ENCODE data around the gene SH3RF3. TPM values are rescaled to one million over a fixed set of nuclear protein-coding genes. Genes with fewer than 3 reads are reported as not detected.

The SH3RF3 gene
- polyA plus RNA-seq, 12 donors: 3.3 to 7.5 (median 4.7) TPM; not detected in 1

DNA sequence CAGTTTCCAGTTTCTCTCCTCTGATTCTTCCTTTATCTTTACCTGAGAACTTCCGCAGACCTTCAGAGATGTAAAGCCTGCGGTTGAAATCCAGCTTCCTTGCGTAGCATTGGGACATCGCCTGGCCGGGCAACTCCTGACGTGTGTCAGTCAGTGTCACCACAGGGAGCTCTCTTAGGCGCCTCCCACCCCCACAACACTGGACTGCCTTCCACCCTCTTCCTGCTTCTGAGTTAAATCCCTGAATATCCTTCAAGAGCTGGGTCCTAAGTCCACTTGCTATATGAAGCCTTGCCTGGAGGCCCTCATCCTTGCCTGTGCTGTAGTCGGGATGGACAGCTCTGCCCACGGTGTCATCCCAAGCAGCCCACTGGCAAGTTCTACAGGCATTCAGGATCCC is 305.3 kb downstream of the SH3RF3 start:
- no peak for DNase-seq

GRCh38 chr2:109435066-109435690 is 306.2 kb downstream of the SH3RF3 start:
- DNase-seq: no peak

DNA sequence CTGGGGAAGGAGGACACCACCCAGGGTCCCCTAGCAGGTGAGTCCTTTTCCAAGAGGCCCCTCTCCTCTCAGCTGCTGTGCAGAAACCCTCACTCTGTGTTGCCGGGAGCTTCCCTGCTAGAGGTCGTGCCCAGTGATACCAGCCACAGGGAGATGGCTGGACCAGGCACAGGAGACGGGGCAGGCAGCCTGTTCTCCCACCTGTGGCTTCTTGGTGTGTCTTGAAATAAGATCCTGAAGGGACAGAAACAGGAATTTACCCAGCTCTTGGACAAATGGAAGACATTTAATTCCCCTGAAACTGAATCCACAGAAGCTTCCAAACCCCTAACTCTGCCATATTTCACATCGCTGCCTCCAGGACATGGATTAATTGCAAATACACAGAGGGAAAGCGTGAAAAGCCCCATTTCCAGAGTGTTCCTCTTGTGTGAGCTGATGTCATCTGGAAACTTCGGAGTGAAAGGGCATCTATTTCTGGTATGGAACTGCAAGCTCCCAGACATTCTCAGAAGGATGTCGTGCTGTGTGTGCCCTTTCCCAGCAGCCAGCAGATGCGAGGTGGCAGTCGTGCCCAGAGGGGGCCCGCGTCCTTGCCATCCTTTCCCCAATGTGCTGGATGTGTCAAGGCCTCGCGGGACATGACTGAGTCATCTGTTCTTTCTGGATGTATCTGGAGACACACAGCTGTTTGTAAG is 307.0 kb downstream of the SH3RF3 start:
- DNase-seq: peak; percentile 35

- no peak for DNase-seq
Observed at GRCh38 chr2:109436610-109437225, 307.7 kb downstream of the SH3RF3 start.

DNA sequence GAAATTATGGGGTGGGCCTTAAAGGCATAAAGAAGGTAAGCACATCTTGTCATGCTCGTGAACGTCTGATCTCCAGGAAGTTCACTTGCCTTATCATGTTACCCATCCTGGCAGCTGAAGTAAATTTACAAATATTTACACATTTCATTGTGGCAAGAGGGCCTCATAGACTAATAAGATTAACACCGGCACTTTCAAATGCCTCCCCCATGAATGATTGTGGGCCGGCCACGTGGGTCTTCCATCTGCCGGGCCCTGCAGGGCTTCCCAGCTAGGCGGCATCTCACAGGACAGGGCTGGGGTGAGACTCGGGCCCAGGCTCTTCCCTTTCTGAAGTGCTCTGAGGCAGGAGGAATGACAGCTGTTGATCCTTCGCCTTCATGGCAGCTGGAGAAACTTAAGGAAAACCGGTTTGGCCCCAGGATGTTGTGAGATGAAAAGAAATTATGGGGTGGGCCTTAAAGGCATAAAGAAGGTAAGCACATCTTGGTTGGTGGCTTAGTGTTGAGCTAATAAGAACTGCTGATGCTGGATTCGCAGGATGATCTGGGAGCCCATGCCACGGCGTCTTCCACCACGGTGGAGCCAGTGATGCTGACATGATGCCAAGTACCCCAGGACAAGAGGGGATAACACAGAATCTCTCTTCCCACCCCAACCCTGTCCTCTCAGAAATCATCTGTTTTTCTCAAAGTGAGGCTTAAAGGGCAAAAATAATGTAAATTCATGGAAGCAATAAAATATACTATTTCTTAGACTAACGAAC is 308.5 kb downstream of the SH3RF3 start:
- DNase-seq: no peak

GRCh38 chr2:109438146-109438545 is 309.1 kb downstream of the SH3RF3 start:
- no peak for DNase-seq

GRCh38 chr2:109438773-109439389 is 309.9 kb downstream of the SH3RF3 start:
- no peak for DNase-seq

- no peak for DNase-seq
Observed at GRCh38 chr2:109439390-109439786, 310.4 kb downstream of the SH3RF3 start.

DNA sequence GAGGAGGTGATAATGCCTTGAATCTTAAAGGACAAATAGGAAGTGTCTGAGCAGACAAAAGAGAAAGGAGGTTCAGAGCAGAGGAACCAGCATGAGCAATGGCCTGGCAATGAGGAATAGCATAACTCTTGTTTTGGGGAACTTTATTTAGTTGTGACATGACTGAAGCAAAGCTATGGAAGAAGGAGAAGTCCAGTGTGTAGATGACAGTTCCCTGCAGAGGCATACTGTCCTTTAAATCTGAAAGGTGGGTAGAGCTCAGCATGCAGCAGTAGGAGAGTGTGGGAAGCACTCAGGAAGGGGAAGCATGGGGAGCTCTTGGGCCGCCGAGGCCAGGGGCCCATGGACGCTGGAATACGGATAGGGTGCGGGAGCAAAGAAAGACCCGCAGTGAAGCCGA is 311.0 kb downstream of the SH3RF3 start:
- DNase-seq: no peak

GRCh38 chr2:109440499-109441156 is 311.6 kb downstream of the SH3RF3 start:
- no peak for DNase-seq

GRCh38 chr2:109442715-109443319 is 313.8 kb downstream of the SH3RF3 start:
- no peak for DNase-seq

DNA sequence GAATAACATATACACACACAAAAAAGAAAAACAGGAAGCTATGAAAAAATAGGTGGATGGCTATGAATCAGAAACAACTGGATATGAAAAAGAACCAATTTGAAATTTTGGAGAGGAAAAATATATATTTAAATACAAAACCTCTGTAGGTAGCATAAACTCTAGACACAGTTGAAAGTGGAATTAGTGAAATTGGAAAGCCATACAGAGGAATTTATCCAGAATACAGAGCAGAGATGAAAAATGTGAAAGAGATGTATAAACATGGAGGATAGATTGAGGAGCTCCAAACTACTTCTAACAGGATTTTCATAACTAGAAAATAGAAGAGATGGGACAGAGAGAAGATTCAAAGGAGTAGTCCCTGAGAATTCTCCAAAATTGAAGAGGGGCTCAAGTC is 315.9 kb downstream of the SH3RF3 start:
- no peak for DNase-seq

DNA sequence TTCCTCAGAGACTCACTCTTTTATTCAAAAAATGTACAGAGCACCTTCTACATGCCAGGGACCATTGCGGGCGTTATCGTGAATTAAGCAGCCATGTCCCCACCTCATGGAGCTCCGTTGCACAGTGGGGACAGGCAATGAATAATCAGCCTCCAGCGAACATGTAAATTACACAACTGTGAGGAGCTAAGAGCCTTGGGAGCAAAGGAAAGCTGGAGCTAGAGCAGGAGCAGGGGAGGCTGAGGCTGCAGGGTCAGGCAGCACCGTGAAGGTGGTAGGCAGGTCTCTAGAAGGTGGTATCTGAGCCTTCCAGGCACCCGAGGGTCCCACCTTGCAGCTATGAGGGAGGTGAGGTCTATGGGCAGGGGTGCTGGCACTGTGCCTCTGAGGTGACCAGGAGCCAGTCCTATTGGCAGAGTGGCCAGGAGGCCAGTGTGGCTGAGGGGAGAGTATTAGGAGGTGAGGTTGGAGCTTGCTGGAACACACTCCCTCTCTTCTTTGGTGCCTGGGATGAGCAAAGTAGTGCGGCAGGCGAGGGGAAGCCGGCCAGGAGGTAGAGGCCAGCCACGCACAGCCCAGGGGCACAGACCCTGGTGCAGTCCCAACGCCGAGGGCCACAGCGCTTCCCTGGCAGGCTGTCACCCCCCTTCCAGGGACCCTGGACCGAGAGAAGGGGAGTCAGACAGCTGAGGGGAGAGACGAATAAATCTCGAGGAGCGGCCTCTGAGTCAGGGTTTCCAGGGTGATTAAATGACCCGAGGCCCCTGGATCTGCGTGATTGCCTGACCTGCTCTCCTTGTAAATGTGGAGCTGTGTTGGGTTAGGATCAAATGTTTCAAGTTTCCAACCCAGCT is 317.5 kb downstream of the SH3RF3 start:
- DNase-seq: no peak

GRCh38 chr2:109447251-109447661 is 318.3 kb downstream of the SH3RF3 start:
- no peak for DNase-seq

DNA sequence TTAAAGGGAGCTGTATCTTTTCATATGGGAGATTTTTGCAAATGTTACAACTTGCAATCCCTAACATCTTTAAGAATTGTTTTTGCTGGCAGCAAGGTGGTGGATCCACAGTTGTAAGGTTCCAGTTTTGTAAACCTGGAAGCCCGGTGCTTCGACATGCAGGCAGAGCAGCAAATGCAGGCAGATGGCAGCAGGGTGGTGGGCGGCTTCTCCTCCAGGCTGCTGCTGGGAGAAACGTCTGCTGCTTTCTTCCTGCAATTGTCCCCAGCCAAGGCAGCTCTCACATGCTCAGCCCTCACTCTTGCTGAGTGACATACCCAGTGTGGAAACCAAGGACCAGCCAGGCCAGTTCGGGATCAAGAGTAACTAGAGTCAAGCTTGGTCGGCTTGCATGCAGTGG is 318.8 kb downstream of the SH3RF3 start:
- no peak for DNase-seq

DNA sequence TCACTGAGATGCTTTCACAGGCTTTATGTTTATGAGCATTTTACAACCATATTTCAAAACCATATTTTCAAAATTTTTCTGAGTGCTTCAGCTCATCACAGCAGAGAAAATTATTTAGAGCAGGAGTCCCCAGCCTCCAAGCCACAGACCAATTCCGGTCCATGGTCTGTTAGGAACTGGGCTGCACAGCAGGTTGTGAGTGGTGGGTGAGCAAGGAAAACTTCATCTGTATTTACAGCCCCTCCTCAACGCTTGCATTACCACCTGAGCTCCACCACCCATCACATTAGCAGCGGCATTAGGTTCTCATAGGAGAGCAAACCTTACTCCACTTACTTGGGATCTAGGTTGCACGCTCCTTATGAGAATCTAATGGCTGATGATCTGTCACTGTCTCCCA is 319.2 kb downstream of the SH3RF3 start:
- no peak for DNase-seq

DNA sequence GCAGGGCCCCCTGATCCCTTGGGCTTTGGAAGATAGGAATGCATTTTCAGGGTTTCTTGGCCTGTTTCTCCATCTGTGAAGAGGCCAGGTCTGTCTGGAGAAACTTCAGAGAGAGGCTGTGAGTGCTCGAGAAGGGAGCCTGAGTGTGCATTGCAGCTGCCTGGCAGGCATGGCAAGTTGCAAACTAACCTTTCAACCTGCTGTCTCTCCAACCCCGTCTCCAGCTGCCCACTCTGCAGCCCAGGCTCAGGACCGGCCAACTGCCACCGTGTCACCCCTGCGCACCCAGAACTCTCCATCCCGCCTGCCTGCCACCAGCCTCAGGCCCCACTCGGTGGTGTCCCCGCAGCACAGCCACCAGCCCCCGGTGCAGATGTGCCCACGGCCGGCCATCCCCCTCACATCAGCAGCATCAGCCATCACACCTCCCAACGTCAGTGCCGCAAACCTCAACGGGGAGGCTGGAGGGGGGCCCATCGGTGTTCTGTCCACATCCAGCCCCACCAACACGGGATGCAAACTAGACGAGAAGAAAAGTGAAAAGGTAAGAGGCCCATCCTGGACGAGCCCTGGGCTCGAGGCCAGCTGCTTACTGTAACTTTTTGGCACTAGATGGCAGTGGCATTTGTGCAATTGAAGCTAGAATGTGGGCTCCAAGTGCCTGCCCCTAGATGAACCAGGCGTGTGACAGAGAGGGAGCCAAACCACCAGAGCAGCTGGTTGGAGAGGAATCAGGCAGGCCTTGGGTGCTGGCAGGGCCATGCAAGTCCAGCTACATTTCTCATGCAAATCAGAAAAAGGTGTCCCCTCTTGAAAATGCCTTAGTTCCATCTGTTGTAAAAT is 320.2 kb downstream of the SH3RF3 start:
- no peak for DNase-seq

GRCh38 chr2:109450574-109451273 is 321.7 kb downstream of the SH3RF3 start:
- no peak for DNase-seq

Measured in muscle of arm (tissue), 12 donors.